Adipose tissue (tissue), 3 donors: ENCODE data around the gene LRRC59. TPM values are rescaled to one million over a fixed set of nuclear protein-coding genes. Genes with fewer than 3 reads are reported as not detected.

ENCODE experiments used
- H3K27ac ChIP-seq: one replicate; pipeline ENCODE4 v1.5.1; 2013; ENCODE audit warnings: low read depth, low read length
- WGBS, 3 donors: extraction: QIAGEN DNeasy Blood & Tissue Kit; methylation state at CpG; one replicate each; pipeline ENCODE4 v1.1.7; 2013; 5-methylcytosine and 5-hydroxymethylcytosine counted together
- polyA plus RNA-seq, 3 donors: library from polyadenylated mRNA; stranded (reverse); fragments of 200-250 nt; gene quantifications; one replicate each; pipeline ENCODE4 v1.2.3, GENCODE V29; 2013
- donor health status: healthy with polysubstance abuse.
- donor health status: Bipolar disorder and iron deficiency.
- donor health status: healthy.

The LRRC59 gene
- polyA plus RNA-seq, 3 donors, result 57.1 to 74.7 (median 63.1) TPM

DNA sequence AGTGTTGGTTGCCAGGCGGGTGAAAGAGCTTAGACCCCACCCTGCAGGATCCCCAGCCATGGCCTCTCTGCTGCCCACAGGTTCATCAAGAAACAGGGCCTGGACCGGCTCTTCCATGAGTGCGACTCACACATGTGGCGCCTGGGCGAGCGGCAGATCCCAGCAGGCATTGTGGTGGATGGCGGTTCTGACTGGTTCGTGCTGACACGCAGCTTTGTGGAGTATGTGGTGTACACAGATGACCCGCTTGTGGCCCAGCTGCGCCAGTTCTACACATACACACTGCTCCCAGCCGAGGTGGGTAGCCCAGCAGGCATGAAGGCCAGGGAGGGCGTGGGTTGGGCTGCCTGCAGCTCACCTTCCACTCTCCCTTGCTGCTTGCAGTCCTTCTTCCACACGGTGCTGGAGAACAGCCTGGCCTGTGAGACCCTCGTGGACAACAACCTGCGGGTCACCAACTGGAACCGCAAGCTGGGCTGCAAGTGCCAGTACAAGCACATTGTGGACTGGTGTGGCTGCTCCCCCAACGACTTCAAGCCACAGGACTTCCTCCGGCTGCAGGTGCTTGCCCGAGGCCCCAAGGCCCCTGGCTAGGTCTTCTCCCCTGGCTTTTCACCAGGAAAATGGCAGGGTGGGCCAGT is 41.5 kb downstream of the LRRC59 start:
- H3K27ac ChIP-seq, result no peak overlapping the region
- 87 to 91% (median 89%) methylated on average over 20 of the region's 20 CpGs for WGBS, 3 donors

DNA sequence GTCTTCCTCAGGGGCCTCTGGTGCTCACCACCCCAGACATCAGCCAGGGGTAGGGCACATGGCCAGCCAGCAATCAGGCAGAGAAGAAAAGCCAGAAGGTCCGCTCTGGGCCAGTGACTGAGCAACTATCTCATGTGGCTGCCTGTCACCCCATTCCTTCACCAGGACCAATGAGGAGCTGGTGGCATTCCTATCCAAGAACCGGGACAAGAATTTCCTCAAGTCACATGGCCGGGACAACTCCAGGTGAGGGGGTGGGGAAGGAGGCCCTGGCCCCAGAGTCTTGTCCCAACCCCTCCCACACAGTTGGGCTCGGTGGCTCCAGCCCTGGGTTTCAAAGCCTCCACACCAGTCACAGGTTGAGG is 42.0 kb downstream of the LRRC59 start:
- no peak overlapping the region for H3K27ac ChIP-seq
- 84 to 90% (median 89%) methylated on average over 4 of the region's 4 CpGs for WGBS, 3 donors

GRCh38 chr17:50354776-50355175 is 42.5 kb downstream of the LRRC59 start:
- 83 to 96% (median 94%) methylated on average over 13 of the region's 13 CpGs for WGBS, 3 donors
- H3K27ac ChIP-seq, result no peak overlapping the region

- WGBS, 3 donors, result 90 to 96% (median 92%) methylated on average over 15 of the region's 15 CpGs
- no peak overlapping the region for H3K27ac ChIP-seq
Observed at GRCh38 chr17:50354198-50354597, 43.1 kb downstream of the LRRC59 start.

GRCh38 chr17:50353600-50354195 is 43.6 kb downstream of the LRRC59 start:
- 90 to 96% (median 92%) methylated on average over 26 to 27 of the region's 27 CpGs for WGBS, 3 donors
- no peak overlapping the region for H3K27ac ChIP-seq

- WGBS, 3 donors, result 88 to 92% (median 92%) methylated on average over 21 of the region's 21 CpGs
- H3K27ac ChIP-seq, result no peak overlapping the region
Observed at GRCh38 chr17:50352693-50353599, 44.4 kb downstream of the LRRC59 start.

GRCh38 chr17:50352072-50352692 is 45.1 kb downstream of the LRRC59 start:
- no peak overlapping the region for H3K27ac ChIP-seq
- 67 to 79% (median 72%) methylated on average over 6 of the region's 6 CpGs for WGBS, 3 donors

DNA sequence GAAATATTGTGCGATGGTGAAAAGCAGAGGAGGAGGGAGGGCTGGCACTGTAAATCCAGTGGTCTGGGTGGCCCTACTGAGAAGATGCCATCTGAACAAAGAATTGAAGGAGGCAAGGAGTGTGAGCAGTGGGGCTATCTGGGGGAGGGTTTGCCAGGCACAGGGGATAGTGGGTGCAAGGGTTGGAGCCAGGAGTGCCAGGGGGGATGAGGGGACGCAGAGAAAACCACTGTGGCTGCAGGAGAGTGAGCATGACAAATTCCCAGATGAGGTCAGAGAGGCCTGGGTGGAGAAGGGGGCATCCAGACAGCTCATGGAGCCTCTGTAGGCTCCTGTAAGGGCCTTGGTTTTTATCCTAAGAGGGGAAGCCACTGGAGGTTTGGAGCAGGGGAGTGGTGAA is 46.6 kb downstream of the LRRC59 start:
- H3K27ac ChIP-seq, result no peak overlapping the region
- 86 to 100% (median 94%) methylated on average over 2 of the region's 2 CpGs for WGBS, 3 donors

- no peak overlapping the region for H3K27ac ChIP-seq
- WGBS, 3 donors, result 90 to 96% (median 95%) methylated on average over 5 of the region's 5 CpGs
Observed at GRCh38 chr17:50349243-50349600, 48.1 kb downstream of the LRRC59 start.

DNA sequence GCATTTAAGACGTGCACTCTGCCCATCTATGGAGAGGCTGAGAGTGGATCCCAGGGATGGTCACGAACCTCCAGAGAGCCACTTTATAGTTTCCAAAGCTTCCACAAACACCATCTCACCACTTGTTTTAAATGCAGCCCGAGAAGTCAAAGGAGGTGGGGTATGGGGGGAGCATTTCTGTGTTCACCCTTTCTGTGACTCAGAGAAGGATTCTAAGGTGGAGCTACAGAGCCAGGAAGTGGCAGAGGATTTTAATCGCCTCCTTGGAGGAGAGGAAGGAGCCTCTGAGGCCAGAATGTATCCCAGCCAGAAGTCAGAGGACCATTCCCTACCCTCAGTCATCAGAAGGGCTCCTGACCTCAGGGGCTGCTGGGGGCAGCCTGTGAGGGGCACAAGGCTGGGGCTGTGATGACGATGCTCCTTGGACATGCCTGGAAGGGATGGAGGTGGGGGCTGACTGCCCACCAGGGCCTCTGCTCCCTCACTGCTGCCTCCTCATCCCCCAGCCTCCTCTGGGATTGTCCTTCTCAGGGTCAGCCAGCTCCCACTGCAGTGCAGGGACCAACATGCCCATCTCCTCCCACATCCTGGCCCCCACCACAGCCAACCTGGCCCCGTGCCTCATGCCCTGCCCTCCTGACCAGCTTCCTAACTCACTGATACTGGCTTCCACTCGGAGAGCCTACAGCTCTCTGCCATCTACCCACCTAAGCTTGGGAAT is 48.6 kb downstream of the LRRC59 start:
- WGBS, 3 donors, result 69 to 84% (median 71%) methylated on average over 7 of the region's 7 CpGs
- no peak overlapping the region for H3K27ac ChIP-seq

- H3K27ac ChIP-seq, result no peak overlapping the region
- WGBS, 3 donors, result 52 to 83% (median 72%) methylated on average over 3 of the region's 3 CpGs
Observed at GRCh38 chr17:50347894-50348291, 49.4 kb downstream of the LRRC59 start.

- H3K27ac ChIP-seq, result no peak overlapping the region
- WGBS, 3 donors, result 39 to 45% (median 41%) methylated on average over 17 of the region's 17 CpGs
Observed at GRCh38 chr17:50347117-50347893, 50.0 kb downstream of the LRRC59 start.

DNA sequence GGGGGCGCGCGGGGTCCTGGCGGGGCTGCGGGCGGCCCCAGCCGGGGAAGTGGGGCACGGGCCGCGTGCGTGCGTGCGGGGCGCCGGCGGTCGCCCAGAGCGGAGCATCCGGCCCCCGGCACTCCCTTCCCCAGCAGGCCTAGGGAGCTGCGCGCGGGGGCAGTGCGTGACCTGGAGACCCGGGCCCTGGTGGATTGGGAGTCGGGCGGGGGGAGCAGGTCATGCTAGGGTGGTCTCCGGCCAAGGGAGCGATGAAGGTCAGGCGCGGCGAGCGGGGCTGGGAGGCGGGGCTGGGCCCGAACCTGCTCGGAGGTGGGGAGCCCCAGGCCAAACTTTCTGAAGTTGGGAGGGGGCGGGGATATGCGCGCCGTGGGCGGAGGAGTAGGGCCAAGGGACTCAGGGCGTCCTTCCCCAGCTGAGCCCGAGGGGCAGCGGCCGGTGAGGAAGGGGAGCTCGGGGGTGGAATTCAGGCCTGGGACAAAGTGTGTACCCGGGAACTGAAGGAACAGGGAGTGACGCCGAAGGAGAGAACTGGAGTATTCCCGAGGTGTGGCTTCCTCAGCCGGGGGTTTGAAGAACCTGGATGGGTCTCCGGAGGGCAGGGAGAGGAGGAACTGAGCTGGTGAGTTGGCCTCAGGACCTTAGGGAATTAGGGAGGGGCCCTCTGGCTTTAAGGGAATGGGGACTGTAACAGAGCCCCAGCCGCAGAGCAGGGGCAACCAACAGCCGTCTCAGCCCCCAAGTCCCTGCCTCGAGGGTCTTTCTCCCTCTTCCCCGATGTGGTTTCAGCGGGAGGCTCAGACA is 50.8 kb downstream of the LRRC59 start:
- H3K27ac ChIP-seq, result no peak overlapping the region

DNA sequence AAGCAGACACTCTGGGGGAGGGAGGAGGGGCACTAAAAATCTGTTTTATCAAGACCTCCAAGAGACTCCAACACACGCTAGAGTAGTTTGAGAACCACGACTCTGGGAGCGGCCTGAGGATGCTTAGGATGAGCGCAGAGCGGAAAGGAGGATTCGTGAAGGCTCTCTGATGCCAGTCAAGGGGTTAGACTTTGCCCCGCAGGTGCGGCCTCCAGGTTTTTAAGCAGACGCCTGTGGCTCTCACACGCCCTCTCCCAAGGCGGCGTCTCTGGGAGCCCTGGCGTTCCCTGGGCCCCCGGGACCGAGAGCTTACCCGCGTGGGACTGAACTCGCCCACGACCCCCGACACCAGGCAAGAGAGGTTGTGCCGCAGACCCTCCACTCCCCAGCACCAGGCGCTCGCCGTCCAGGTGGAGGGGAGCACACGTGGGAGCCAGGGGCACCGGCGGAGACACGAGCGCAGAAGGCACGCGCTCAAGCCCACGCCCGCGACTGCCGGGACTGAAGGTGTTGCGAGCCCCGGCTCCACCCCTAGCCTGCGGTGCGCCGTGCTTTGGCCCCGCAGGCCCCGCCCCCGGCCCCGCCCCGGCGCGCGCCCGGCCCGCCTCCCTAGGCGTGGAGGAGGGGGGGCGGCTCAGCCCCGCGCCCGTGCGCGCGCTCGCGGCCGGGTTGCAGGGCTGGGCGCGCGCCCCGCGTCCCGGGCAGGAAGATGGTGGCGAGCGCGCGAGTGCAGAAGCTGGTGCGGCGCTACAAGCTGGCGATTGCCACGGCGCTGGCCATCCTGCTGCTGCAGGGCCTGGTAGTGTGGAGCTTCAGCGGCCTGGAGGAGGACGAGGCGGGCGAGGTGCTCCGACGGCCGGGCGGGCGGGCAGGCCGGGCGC is 51.7 kb downstream of the LRRC59 start, which contains the start of gene XYLT2:
TSS of gene XYLT2 (plus strand) at position 695 of the 881 bp plus-strand sequence. CDS start at position 710, 15 bp downstream.
- no peak within 1 kb of the TSS for H3K27ac ChIP-seq
- WGBS, 3 donors, result 2 to 3% (median 3%) methylated on average over 74 to 87 of the region's 87 CpGs

More for the DNA sequence above, 50.8 kb downstream of the LRRC59 start:
- WGBS, 3 donors, result 1% methylated on average over 38 to 57 of the region's 57 CpGs

DNA sequence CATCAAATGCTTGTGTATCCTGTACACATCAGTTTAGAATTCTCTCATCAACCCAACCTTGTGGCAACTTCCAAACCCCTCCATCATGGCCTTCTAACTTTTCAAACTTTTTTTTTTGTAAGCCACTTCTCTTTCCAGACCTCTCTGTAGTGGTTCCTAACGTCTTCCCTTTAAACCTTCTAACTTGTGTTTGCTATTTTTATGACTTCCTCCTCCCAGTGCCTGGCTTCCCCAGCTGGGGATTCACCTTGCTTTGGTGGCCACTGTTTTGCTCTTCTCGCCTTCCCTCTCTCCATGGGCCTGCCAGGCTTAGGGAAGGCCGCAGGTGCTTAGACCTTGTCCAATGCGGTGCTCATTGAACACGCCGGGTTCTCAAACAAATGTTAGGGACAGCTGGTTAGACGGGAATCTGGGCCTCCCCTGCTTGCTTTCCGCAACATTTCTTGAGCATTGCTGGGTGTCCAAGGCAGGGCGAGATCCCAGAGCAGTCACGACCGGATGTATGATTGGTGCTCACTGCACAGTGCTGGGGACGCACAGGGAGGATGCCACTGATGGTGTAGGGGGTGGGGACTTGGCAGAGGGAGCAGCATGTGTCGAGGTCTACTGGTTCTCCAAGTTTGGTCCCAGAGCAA is 52.5 kb downstream of the LRRC59 start:
- 52 to 71% (median 62%) methylated on average over 13 of the region's 13 CpGs for WGBS, 3 donors
- H3K27ac ChIP-seq, result no peak overlapping the region

DNA sequence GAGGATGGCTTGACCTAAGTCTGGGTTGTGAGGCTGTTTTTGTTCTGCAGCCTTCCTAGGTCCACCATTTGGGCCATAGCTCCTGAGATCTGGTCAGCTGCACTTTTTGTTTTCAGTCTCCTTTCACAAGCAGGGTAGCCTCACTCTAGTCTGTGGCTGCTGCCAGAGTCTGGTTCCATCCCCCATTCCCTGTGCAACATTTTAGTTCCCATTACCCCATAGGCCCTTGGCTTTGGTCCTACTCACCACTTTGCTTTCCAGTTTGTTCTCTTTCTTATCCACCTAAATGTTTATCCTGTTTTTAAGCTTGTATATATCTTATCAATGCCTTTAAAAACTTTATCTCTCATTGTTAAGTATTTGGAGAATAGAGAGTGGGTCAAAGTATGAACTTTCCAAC is 57.9 kb downstream of the LRRC59 start:
- no peak overlapping the region for H3K27ac ChIP-seq
